Middle frontal gyrus (tissue), 1 donor: Measurements from ENCODE around the gene CALR3.
"Not testable (repeated sequence)": the region's sequence is repeated elsewhere in the genome, so short reads cannot be mapped to it uniquely, and the experiment has no call there.

Source experiments
- DNase-seq: peaks from one replicate; pipeline ENCODE4 v3.0.0-alpha.2; 2015; ENCODE audit warnings: low spot score; ENCODE audit errors: extremely low spot score

CALR3 gene

GRCh38 chr19:16497042-16497441, 1.1 kb upstream of the CALR3 start:
- no peak for DNase-seq

- DNase-seq = no peak
Observed at GRCh38 chr19:16496613-16496983, 631 bp upstream of the CALR3 start.

GRCh38 chr19:16486476-16486875, 9.5 kb downstream of the CALR3 start:
- DNase-seq = not testable (repeated sequence)

- no peak for DNase-seq
Observed at GRCh38 chr19:16482745-16483144, 13.2 kb downstream of the CALR3 start.

GRCh38 chr19:16477311-16477710, 18.7 kb downstream of the CALR3 start:
- no peak for DNase-seq

- no peak for DNase-seq
Observed at GRCh38 chr19:16476401-16476800, 19.6 kb downstream of the CALR3 start.

GRCh38 chr19:16473875-16474392, 22.0 kb downstream of the CALR3 start:
- no peak for DNase-seq

- no peak for DNase-seq
Observed at GRCh38 chr19:16472992-16473391, 23.0 kb downstream of the CALR3 start.

- not testable (repeated sequence) for DNase-seq
Observed at GRCh38 chr19:16472559-16472899, 23.4 kb downstream of the CALR3 start.

- DNase-seq = no peak
Observed at GRCh38 chr19:16470911-16471811, 24.8 kb downstream of the CALR3 start.

- no peak for DNase-seq
Observed at GRCh38 chr19:16470541-16470910, 25.4 kb downstream of the CALR3 start.

- DNase-seq = no peak
Observed at GRCh38 chr19:16467581-16467980, 28.4 kb downstream of the CALR3 start.

- DNase-seq = not testable (repeated sequence)
Observed at GRCh38 chr19:16466802-16467427, 29.1 kb downstream of the CALR3 start.

GRCh38 chr19:16465239-16465638, 30.7 kb downstream of the CALR3 start:
- no peak for DNase-seq

- no peak for DNase-seq
Observed at GRCh38 chr19:16463991-16464575, 31.9 kb downstream of the CALR3 start.

- DNase-seq = no peak
Observed at GRCh38 chr19:16463341-16463990, 32.5 kb downstream of the CALR3 start.

- DNase-seq = no peak
Observed at GRCh38 chr19:16462757-16463250, 33.2 kb downstream of the CALR3 start.

- DNase-seq = no peak
Observed at GRCh38 chr19:16461630-16462051, 34.3 kb downstream of the CALR3 start.

GRCh38 chr19:16460454-16460853, 35.5 kb downstream of the CALR3 start:
- DNase-seq = no peak

- no peak for DNase-seq
Observed at GRCh38 chr19:16459680-16460079, 36.3 kb downstream of the CALR3 start.
